Measurements from ENCODE around the gene CES5A. TPM values are rescaled to one million over a fixed set of nuclear protein-coding genes. Genes with fewer than 3 reads are reported as not detected.
"Not testable (repeated sequence)": the region's sequence is repeated elsewhere in the genome, so short reads cannot be mapped to it uniquely, and the experiment has no call there.

Gene CES5A
- total and polyA plus RNA-seq, 7 donors: 0.03 TPM; not detected in 6

DNA sequence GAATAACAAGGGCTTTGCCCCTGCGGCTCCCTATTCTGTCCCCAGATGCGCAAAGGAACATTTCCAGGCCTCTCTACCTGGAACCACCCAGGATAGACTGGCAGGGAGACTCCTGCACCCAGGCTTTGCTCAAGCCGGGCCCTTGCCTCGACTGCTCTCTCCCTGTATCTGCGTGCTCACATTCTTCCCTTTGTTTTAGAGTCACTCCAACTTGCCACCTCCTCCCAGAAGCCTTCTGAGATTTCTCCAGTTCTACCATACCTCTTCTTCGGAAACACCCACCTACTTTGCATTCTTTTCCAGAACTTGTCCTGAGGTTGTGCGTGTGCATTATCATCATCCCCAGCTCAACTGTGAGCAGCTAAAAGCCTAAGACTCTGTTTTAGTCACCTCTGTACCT, 3.0 kb downstream of the CES5A start:
- DNase-seq (no peak), ATAC-seq (no peak)
- H3K27me3 ChIP-seq (ENCODE audit: insufficient read depth in 3 of 3, low read length in 2 of 3): peaks cover 0 to 5% (median 0%) of the 10 kb centered on the region in 3 donors
- TF ChIP-seq, protein P1, sequence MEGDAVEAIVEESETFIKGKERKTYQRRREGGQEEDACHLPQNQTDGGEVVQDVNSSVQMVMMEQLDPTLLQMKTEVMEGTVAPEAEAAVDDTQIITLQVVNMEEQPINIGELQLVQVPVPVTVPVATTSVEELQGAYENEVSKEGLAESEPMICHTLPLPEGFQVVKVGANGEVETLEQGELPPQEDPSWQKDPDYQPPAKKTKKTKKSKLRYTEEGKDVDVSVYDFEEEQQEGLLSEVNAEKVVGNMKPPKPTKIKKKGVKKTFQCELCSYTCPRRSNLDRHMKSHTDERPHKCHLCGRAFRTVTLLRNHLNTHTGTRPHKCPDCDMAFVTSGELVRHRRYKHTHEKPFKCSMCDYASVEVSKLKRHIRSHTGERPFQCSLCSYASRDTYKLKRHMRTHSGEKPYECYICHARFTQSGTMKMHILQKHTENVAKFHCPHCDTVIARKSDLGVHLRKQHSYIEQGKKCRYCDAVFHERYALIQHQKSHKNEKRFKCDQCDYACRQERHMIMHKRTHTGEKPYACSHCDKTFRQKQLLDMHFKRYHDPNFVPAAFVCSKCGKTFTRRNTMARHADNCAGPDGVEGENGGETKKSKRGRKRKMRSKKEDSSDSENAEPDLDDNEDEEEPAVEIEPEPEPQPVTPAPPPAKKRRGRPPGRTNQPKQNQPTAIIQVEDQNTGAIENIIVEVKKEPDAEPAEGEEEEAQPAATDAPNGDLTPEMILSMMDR (IDR thresholded peaks at IDR 0.05): no peak
- H3K9me3 ChIP-seq: no peaks in the 10 kb centered on the region
- no peak overlapping the region for H3K4me3 ChIP-seq
- 72 to 88% (median 87%) methylated on average over 7 of the region's 7 CpGs for WGBS, 3 donors
- intact Hi-C loops (cut with DNase I): no loop called here
- H3K27ac ChIP-seq: no peak overlapping the region
- H3K4me1 ChIP-seq: no peaks in the 10 kb centered on the region
- no peaks in the 10 kb centered on the region for H3K36me3 ChIP-seq (ENCODE audit: insufficient read depth in 1 of 2, low read depth in 1 of 2)

DNA sequence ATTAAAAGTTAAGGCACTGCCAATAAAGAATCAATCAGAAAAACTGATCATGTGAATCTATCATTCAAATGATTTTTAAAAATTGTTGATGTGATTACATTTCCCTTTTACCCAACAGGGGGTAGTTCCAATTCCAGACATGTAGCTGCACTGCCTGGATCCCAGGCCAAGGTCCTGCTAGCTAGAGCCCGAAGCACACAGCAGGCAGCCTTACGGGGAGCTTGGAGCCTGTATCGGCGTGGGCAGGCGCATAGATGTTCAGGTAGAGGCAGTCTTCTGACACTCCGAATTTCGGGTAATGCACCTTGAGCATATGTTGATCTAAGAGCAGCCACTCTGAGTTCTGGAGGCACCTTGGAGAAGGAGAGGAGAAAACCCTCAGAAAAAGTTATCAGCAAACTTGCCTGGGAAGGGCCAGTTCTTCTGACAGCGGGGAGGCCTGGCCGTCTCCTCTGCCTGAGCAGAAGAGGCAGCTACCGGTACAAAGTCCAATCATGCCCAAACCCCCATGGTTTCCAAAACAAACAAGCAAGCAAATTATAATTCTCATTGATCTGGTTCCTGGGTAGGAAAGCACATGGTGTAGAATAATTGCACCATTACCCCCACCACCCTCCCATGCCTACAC, 3.6 kb downstream of the CES5A start:
- WGBS, 3 donors: 84 to 85% (median 85%) methylated on average over 10 of the region's 10 CpGs
- intact Hi-C loops (cut with DNase I): no loop called here
- no peak for DNase-seq
- no peak for ATAC-seq
- Histone ChIP-seq H3K27me3 (ENCODE audit: insufficient read depth in 3 of 3, low read length in 2 of 3) (peaks cover 0 to 5% (median 0%) of the 10 kb centered on the region in 3 donors), H3K36me3 (ENCODE audit: insufficient read depth in 1 of 2, low read depth in 1 of 2) (no peaks in the 10 kb centered on the region), H3K4me1 (no peaks in the 10 kb centered on the region), H3K4me3 (no peak overlapping the region), H3K9me3 (no peaks in the 10 kb centered on the region), H3K27ac (no peak overlapping the region)
- TF ChIP-seq, protein P1 (IDR thresholded peaks at IDR 0.05): no peak

DNA sequence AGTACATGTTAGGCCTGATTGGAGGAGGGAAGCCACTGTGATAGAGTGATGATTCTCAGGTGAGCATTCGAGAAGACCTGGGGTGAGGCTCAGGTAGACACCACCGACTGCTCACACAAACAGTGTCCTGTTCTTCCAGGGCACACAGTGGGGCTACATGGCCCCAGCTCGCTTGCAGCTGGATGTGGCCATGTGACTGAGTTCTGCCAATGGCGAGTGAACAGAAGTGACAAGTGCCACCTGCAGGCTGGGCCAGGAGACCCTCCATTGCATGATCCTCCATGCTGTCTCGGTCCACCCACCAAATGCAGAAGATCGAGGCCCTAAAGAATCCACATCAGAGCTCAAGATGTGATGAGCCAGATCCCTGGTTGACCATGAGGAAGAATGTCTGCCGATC, 6.2 kb downstream of the CES5A start:
- H3K4me3 ChIP-seq: no peak overlapping the region
- ATAC-seq: no peak
- peaks cover 0 to 5% (median 0%) of the 10 kb centered on the region in 3 donors for H3K27me3 ChIP-seq (ENCODE audit: insufficient read depth in 3 of 3, low read length in 2 of 3)
- intact Hi-C loops (cut with DNase I): no loop called here
- H3K27ac ChIP-seq: no peak overlapping the region
- no peak for DNase-seq
- TF ChIP-seq, protein P1 (IDR thresholded peaks at IDR 0.05): no peak
- no peaks in the 10 kb centered on the region for H3K4me1 ChIP-seq
- WGBS, 3 donors: 85 to 87% (median 87%) methylated on average over 7 of the region's 7 CpGs
- no peaks in the 10 kb centered on the region for H3K36me3 ChIP-seq (ENCODE audit: insufficient read depth in 1 of 2, low read depth in 1 of 2)
- no peaks in the 10 kb centered on the region for H3K9me3 ChIP-seq

DNA sequence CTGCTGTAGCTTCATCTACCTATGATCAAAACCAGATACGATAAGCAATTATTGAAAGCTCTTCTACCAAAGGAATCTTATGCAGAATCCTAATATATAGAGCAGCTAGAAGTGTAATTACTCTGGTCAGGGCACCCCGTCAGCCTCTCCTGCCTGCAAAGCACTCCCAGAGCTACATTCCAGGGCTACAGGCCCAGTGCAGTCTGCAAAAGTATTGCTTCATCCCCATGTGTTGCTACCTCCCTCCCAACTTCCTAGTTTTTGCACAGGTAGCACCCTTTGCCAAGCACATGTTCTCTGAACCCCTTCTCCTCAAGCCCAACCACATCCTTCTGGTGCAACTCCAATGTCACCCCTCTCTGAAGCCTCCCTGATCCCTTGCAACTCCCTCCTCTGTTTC, 7.0 kb downstream of the CES5A start:
- no peak overlapping the region for H3K27ac ChIP-seq
- TF ChIP-seq, protein P1 (IDR thresholded peaks at IDR 0.05): no peak
- intact Hi-C loops (cut with DNase I): no loop called here
- no peak overlapping the region for H3K4me3 ChIP-seq
- ATAC-seq: no peak
- WGBS, 3 donors: 87 to 95% (median 87%) methylated on average over 2 of the region's 2 CpGs
- no peaks in the 10 kb centered on the region for H3K4me1 ChIP-seq
- DNase-seq: no peak
- H3K36me3 ChIP-seq (ENCODE audit: insufficient read depth in 1 of 2, low read depth in 1 of 2): no peaks in the 10 kb centered on the region
- no peaks in the 10 kb centered on the region for H3K9me3 ChIP-seq
- peaks cover 0 to 1% (median 0%) of the 10 kb centered on the region in 3 donors for H3K27me3 ChIP-seq (ENCODE audit: insufficient read depth in 3 of 3, low read length in 2 of 3)

DNA sequence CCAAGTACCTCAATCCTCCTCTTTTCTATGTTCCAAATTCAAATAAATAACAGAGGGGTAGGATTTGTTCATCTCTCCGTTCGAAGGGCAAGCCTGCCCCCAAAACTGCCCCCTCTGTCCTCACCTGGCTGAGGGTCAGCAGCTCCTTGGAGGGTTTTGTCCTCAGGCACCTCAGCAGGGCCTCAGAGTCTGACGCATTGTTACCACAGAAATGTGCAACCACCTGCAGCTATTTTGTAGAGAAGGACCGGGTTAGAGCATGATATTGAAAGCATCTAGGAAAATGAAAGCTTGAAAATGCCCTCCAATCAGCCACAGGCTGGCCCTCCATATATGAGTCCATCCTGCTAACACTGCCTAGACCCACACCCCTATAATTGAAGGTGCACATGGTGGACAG, 13.9 kb downstream of the CES5A start:
- intact Hi-C loops (cut with DNase I): no loop called here
- ATAC-seq (no peak), DNase-seq (no peak)
- no peaks in the 10 kb centered on the region for H3K36me3 ChIP-seq (ENCODE audit: insufficient read depth in 1 of 2, low read depth in 1 of 2)
- H3K27ac ChIP-seq: no peak overlapping the region
- H3K4me3 ChIP-seq: no peak overlapping the region
- no peaks in the 10 kb centered on the region for H3K27me3 ChIP-seq (ENCODE audit: insufficient read depth in 3 of 3, low read length in 2 of 3)
- WGBS, 3 donors: 80 to 89% (median 85%) methylated on average over 4 of the region's 4 CpGs
- H3K4me1 ChIP-seq: no peaks in the 10 kb centered on the region
- no peaks in the 10 kb centered on the region for H3K9me3 ChIP-seq
- TF ChIP-seq, protein P1 (IDR thresholded peaks at IDR 0.05): no peak

DNA sequence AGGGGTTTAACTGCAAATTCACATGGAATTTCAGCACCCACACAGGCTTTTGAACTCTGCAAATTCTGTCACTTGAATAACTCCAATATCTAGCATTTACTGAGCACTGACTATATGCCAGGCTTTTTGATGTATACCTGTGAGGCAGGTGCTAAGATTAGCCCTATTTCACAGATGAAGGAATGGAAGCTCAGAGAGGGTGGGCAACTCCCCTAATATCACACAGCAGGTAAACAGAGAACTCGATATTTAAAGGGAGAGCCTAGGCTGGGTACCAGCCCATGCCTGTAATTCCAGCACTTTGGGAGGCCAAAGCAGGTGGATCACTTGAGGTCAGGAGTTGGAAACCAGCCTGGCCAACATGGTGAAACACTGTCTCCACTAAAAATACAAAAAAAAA, 17.5 kb downstream of the CES5A start:
- ATAC-seq; DNase-seq; H3K27ac ChIP-seq; H3K4me3 ChIP-seq; H3K4me1 ChIP-seq; intact Hi-C loops (cut with DNase I); H3K36me3 ChIP-seq (ENCODE audit: insufficient read depth in 1 of 2, low read depth in 1 of 2); H3K9me3 ChIP-seq; H3K27me3 ChIP-seq (ENCODE audit: insufficient read depth in 3 of 3, low read length in 2 of 3): not testable (repeated sequence)
- 62 to 91% (median 80%) methylated on average over 1 of the region's 1 CpG for WGBS, 3 donors

Measured in psoas muscle (tissue), 8 donors.